Stimulated activated CD8-positive, alpha-beta memory T cell treated with anti-CD3 and anti-CD28 coated beads, Interleukin-2, amount 100 ng/mL, for 1 hour (primary cell): ENCODE results near the gene TBCD.
A peak's percentile ranks its signal among the peaks of the same experiment; 100 is the strongest.

Experiments
- DNase-seq, 2 donors: peaks; one replicate each; pipeline ENCODE4 v3.0.0-alpha.2; 2020; ENCODE audit warnings: low read depth in 2 of 2

TBCD gene

DNA sequence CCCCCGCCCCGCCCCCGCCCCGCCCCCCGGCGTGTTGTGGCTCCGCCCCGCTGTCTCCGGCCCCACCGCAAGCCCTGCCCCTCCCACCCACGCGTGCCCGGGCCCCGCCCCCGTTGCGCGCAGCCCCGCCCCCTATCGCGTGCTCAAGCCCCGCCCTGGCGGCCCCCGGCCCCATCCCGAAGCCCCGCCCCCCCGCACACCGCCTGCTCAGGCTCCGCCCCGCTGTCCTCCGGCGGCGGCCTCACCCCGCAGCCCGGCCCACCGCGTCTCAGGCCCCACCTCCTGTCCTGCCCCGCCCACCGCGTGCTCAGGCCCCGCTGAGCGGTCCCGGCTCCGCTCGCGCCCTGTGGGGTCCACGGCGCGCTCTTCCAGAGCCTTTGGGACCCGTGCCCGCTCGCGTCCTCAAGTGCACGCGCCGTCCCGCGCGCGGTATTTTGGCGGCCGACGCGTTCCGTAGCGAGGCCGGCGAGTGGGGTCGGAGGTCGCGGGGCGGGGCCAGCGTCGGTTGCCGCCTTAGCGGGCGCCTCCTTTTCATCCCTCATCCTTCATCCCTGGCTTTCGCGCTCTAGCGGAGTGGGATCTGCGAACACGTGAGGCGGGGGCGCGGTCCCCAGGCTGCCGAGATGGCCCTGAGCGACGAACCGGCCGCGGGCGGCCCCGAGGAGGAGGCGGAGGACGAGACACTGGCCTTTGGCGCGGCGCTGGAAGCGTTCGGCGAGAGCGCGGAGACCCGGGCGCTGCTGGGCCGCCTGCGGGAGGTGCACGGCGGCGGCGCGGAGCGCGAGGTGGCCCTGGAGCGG is at the start of gene TBCD:
Gene TBCD (plus strand): TSS at position 495 of the 800 bp plus-strand sequence. CDS start 129 bp downstream, at position 624.
- peak; percentile 74 to 84 for DNase-seq

DNA sequence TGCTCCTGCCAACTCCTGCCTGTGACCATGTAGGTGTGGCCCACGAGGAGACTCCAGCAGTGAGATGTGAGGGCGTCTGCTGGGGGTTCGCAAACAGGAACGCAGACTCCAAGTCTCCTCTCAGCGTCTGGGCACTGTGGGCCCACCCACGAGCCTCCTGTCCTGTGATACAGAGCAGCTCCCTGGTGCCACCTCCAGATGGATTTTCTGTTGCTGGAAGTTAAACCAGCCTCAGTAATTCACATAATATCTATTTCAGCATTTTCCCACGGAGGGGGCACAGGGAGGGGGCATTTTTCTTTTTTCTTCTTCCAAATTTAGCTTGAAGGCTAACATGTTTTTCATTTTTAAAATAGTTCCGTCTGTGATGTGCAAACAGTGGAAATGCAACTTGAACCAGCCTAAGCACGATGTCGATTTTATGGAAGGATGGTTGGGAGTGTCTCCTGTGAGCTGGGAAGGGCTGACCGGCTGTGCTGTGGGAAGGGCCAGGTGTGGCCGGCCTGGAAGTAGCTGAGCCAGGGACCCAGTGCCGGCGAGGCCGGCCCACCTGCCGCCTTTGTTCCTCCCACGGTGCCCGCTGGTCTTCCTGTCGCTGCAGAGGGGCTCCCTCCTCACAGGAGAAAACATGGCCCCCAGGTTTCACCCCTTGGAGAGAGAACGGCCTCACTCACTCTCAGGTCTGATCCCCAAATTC is 49.5 kb upstream of the TBCD start:
- no peak for DNase-seq

DNA sequence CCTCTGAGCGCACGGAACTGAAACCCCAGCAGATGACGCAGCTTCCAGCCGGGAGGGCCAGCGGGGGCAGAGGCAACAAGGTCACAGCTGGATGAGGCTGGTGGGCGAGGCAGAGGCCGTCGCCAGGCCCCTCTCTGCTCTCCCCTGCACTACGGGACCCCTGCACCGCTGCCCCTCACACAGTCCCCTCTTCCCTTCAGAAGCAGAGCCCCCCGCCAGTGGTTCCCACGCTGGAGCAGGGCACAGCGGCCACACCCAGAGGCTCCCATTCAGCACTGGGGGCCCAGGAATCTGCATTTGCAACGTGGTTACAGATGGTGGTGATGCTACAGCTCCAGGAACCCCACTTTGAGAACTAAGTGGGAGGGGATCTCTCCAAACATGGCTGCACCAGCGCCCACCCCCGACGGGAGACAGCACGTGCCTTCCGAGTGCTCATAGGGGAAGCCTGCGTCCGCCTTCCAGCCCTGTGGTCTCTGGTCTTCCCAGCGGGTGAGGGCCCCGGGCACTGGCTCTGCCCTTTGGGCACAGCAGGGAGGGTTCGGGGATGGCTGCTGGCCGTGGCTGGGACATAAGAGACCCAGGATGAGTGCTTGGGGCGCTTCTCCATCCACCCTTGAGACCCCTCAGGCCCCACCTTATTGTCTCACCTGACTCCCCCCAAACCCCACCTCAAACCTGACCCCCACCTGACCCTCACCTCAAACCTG is 48.7 kb upstream of the TBCD start:
- no peak for DNase-seq

DNA sequence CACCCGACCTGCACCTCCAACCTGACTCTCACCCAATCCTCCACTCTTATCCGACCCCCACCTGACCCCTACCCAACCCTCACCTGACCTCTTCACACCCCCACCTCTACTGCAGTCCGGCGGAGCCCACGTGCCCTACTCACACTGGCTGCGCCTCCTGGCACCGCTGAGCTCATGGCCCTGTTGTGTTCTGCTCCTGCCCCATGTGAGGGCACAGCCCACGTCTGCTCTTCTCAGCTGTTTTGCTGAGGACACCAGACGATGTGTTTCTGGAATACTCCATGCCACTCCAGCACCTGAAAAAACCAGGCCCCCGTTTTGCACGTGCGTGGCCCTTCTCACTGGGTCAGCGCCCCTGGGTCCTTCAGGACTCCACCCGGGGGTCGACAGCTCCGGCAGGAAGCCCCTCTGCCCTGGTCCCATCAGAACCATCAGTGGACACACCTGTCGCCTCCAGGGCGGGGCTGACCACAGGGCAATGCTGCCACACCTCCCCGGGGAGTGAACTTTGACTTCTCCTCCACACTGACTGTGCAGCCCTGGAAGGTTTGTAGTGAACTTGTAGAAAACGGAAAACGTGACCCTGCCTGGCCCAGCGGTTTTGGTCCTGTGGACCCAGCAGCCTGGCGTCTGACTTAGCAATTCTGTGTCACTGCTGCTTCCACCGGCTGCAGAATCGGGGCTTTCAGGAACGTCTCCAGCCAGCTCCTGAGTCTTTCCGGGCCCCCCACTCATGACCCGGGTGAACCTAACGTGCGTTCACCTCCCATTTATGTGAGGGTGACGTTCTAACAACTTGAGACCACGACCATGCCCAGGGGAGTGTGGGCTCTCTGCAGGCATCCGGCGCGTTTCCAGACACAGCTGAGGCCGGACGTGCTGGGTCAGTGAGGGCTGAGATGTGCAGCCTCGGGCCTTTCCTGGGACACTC is 47.7 kb upstream of the TBCD start:
- DNase-seq: no peak

DNA sequence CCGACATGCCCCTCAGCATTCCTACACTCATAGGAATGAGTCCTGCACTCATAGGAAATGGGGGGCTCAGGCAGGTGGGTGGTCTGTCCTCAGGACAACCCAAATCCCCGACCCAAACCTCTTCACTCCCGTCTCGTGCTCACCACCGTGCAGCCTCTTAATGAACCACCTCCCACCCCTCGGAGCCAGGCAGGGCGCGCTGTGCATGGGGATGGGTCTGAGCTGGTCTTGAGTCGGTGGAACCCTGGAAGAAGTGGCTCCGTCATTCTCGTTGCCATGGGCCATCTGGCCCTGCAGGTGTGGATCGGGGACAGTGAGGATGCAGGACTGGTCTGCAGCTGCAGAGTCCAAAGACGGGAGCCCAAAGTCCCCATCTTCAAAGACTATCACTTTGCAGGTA is 47.0 kb upstream of the TBCD start:
- DNase-seq: no peak

DNA sequence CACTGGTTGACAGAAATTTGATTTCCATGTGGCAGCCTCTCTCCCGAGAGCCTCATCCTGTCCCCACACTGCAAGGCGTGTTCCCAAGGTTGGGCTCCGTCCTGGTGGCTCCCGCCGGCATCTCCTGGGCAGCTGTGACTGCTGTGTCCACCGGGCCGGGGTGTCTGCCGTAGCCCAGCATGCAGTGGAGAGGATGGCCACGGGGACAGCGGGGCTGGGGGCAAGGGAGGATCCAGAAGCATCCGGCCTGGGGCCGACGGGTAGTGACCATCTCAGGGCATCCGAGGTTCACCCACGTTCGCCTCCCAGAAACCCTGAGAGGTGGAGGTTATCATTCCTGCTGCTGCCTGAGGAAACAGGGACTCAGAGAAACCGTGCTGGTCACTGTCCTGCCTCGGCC is 46.1 kb upstream of the TBCD start:
- DNase-seq: no peak

DNA sequence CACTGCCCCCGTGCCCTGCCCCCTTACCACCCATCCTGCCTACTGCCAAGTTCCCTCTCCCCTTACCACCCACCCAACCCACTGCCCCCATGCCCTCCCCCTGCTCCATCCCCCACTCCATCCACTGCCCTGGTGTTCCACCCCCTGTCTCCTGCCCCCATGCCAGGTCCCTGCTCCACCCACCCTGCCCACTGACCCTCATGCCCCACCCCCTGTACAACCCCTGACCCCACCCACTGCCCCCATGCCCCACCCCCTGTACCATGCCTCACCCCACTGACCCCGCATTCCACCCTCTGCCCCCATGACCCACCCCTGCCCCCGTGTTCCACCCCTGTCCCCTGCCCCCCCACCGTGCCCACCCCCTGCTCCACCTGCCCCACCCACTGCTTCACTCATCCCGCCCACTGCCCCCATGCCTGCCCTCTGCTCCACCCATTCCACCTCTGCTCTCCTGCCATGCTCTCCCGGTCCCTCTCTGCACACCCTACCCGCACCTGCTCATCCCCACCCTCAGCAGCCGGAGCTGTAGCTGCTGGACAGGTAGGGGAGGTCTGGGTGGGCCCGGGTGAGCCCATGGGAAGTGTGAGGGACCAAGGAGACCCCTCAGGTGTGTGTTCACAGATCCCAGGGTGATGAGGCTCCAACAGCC is 42.7 kb upstream of the TBCD start:
- DNase-seq: no peak

DNA sequence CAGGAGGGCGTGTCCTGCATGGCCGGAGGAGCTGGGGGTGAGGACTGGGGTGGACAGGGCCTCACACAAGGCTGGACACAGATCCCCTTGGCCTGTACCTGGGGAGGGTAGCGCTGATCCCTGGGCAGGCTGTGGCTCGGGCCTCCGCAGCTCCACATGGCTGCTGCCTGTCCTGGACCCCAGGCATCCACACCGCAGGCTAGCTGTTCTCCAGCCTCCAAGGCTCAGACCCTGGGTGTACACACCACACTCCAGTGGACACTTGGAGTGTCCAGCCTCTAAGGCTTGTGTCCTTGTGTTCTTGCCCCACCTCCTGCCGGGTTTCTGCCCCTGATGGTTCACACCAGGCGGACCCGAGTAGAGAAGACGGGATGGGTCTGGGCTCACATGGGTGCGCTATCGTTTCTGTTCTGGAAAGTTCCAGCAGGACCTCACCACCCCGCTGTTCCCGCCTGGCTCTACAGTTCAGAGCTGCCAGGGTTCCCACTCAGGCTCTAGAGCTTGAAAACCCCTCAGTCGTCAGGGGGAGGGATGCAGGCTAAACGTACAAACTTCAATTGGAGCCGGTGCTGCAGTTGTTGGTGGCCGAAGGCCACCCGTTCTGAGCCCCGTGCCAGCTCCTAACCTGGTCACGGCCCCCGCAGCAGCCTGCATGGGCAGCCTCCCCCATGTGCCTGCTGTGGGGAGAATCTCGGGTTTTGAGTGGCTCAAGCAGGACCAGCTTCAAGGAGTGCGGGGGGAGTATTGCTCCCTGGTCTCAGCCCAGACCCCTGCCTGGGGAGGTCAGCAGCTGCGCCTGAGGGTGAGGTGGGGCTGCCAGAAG is 42.0 kb upstream of the TBCD start:
- no peak for DNase-seq

DNA sequence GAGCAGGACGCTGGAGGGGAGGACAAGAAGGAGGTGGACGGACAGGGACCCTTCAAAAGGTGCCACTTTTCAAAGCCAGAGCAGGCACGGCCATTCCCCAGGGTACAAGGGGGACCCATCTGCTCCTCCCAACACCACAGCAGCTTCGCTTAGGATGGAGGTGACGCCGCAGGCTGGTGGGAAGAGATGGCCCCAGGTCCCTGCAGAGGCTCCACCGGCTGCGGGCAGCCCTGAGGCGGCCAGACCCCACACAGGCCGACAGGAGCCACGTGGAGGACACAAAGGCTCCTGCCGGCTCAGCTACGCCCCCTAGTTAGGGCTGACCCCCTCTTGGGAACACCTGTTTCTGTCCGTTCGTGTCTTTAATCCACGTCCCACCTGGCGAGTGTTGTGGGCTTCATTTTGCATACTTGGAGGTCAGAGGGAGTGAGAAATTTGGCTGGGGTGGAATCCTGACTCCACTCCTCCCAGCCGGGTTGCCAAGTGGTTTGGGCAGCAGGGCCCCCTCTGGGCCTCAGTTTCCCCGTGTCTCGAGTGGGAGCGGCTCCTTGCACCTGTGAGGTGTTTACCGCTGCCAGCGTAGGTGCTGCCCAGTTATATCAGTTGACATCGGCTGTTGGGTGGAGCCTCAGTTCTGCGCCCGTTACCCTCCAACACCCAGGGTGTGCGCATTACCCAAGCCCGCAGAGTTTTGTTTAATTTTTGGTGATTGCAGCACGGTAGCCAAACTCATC is 41.2 kb upstream of the TBCD start:
- DNase-seq: no peak

DNA sequence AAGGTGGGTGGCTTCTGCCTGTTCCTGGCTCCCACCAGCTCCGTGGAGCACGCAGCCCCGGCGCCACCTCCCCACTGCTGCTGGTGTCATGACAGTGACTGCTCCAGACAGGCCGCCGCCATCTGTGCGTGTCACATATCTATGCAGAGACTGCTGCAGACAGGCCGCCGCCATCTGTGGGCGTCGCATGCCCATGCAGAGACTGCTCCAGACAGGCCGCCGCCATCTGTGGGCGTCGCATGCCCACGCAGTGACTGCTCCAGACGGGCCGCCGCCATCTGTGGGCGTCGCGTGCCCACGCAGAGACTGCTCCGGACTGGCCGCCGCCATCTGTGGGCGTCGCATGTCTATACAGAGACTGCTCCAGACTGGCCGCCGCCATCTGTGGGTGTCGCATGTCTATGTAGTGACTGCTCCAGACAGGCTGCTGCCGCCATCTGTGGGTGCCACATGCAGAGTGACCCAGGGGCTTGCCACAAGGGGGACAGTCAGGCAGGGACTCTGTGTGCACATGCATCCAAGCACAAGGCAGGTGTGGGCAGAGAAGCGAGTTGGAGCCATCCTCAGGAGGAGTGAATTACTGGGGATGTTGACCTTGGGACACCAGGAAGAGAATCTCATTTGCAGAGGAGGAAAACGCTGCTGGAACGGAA is 38.7 kb upstream of the TBCD start:
- DNase-seq: no peak

DNA sequence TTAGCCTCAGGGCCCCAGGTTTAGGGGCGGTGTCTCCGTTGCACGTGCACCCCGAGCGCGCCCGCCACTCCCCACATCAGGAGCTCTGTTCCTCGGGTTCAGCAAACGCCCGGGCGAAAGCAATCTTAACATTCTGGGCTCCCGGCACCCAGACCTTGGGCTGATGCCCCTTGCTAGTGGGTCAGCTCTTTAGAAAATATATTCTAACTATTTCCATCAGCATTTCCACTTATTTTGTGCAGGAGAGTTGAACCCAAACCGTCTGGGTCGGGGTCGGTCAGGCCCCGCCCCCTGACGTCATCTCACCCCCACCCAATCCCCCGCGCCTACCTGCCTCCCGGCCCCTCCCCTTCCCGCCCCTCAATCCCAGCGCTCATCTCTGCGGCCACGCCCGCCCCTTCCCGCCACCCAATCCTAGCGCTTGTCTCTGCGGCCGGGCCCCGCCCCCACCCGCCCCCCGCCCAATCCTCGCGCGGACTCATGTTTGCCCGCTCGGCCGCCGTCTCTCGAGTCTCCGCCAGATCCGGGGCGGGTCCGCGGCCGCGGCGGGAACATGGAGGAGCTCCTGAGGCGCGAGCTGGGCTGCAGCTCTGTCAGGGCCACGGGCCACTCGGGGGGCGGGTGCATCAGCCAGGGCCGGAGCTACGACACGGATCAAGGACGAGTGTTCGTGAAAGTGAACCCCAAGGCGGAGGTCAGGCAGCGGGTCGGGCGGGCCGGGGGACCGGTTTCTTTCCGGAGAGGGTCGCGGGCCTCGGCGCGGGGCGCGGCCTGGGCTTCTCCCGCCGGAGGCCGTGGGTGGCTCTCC is 35.5 kb upstream of the TBCD start, which contains the start of gene FN3KRP:
Gene FN3KRP (plus strand): TSS at position 504 of the 808 bp plus-strand sequence. CDS start 50 bp downstream, at position 554.
- peak; percentile 70 to 93 for DNase-seq

DNA sequence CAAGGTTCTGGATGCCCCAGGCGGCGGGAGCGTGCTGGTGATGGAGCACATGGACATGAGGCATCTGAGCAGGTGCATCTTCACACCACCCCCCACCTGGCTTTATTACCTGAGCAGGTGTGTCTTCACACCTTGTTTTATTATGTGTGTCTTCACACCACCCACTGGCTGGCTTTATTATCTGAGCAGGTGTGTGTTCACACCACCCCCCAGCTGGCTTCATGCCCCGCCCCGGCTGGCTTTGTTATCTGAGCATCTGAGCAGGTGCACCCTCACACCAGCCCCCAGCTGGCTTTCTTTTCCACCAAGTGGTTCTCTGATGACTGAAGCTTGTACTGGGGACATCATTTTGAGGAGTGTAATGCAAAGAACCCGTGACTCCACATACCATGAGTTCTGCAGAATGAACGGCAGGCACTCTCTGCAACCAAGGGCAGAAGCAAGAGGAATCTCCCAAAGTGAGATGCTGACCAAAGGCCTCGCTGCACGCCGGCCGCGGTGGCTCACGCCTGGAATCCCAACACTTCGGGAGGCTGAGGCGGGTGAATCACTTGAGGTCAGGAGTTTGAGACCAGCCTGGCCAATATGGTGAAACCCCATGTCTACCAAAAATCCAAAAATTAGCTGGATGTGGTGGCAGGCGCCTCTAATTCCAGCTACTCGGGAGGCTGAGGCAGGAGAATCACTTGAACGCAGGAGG is 32.7 kb upstream of the TBCD start:
- DNase-seq: no peak

DNA sequence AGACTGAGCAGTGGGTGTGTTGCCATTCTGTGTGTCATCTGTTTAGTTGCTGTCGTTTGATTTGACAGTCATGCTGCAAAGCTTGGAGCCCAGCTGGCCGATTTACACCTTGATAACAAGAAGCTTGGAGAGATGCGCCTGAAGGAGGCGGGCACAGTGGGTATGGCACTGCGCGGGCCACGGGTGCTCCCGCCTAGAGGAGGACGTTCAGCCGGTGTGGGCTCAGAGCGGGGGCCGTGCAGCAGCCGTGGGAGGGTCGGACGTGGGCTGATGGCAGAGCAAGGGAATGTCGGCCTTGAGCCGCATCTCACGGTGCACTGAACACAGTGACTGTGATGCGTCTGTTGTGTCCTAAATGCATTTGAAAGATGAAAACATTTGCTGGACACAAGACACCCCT is 31.7 kb upstream of the TBCD start:
- DNase-seq: no peak

DNA sequence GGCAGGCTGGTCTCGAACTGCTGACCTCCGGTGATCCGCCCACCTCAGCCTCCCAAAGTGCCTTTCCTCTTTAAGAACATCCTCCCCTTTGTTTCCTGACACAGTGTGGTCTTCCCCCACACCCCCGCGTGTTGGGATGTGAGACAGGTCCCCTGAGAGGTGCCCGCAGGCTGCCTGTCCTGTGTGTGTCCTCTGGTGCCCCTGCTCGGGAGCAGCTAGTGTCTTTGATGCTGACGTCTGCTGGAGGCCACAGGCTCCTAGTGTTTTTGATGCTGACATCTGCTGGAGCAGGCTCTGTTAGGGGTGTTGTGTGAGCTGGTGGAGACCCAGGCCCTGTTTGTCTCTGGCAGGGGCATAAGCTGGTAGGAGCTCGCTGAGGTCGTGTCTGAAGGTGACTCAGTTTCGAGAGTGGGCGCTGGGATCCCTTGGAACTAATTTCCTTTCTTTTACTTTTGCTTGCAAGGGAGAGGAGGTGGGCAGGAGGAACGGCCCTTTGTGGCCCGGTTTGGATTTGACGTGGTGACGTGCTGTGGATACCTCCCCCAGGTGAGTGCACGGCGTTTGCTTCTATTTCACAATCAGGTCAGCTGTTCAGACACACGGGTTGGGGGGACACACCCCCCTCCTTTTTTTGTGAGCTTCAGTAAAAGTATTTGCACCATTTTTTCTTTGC is 29.4 kb upstream of the TBCD start:
- DNase-seq: no peak

DNA sequence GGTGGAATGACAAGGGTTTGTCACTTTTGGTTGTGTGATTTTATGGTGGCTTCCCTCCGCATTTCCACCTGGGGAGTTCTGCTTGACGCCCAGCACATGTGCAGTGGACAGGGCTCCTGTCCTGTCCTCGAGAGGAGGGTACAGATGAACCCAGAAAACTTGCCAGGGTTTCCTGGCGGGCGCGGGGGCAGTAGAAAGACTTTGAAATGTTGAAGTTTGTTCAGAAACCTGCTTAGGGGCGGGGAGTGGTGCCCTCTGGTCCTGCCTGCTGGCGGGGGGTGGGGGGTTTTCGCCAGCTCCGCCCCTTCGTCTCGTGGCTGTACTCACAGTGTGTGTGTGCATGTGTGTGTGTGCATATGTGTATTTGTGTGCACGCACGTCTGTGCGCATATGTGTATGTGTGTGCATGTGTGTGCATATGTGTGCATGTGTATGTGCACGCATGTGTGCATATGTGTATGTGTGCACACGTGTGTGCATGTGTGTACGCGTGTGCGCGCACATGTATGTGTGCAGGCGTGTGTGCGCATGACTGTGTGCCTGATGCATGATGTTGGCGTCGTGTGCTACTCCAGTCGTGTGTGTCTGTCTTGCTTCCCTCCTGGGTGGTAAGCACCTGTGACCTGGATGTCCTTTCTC is 28.6 kb upstream of the TBCD start:
- DNase-seq: no peak

DNA sequence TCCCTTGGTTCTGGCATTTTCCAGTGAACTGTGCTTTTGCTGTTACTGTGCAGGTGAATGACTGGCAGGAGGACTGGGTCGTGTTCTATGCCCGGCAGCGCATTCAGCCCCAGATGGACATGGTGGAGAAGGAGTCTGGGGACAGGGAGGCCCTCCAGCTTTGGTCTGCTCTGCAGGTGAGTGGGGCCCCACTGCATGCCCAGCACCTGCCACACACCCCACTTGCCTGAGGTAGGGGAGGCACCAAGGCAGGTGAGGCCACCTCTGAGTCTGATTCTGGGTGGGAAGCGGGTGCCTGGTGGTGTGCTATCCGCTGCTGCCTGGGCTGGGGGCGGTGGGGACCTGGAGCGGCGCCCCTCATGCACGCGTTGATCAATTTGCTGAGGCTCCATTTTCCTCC is 25.4 kb upstream of the TBCD start:
- DNase-seq: no peak
